Suppressor macrophage treated with lipopolysaccharide for 4 hours (primary cell): Measurements from ENCODE around the gene QPCTL.
"Not testable (repeated sequence)": the region's sequence is repeated elsewhere in the genome, so short reads cannot be mapped to it uniquely, and the experiment has no call there.

Experiments used
- DNase-seq: peaks from one replicate; pipeline ENCODE4 v3.0.0-alpha.2; 2020

Gene QPCTL

DNA sequence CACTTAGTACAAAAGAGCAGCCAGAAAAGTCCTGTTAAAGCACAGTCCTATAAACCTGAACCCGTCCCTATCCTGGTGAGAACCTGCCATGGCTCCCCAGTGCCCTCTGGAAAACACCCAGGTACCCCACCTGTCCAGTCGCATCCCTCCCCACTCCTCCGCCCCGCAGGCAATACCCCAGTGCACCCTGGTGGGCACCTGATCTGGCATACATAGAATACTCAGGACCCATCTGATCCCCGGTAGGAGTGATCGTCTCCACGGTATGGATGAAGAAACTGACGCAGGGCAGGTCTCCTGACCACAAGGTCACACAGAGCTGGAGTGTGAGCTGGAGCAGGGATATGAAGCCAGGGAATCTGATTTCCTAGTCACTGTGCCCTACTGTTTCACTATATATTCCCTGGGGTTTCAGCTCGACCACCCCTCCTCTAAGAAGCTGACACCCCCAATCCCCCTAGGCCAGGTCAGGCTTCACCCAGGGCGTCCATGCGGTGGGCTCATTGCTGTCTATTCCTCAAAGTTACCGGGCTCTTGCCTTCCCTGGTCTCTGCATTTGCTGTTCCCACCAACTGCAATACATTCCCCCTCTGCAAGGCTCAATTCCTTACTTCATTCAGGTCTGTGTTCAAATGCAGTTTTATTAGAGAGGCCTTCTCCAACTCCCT, 25.7 kb downstream of the QPCTL start:
- no peak for DNase-seq

DNA sequence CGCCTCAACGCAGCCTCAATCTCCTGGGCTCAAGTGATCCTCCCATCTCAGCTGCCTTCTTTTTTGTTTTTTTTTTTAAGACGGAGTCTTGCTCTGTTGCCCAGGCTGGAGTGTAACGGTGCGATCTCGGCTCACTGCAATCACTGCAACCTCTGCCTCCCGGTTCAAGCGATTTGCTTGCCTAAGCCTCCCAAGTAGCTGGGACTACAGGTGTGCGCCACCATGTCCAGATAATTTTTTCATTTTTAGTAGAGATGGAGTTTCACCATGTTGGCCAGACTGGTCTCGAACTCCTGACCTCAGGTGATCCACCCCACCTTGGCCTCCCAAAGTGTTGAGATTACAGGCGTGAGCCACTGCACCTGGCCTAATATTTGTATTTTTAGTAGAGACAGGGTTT, 27.6 kb downstream of the QPCTL start:
- DNase-seq, result not testable (repeated sequence)

DNA sequence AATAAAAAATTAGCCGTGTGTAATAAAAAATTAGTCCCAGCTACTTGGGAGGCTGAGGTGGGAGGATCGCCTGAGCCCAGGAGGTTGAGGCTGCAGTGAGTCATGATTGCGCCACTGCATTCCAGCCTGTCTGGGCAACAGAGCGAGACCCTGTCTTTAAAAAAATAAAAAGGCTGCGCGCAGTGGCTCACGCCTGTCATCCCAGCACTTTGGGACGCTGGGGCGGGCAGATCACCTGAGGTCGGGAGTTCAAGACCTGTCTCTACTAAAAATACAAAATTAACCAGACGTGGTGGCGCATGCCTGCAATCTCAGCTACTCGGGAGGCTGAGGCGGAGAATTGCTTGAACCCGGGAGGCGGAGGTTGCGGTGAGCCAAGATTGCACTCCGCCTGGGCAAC, 36.2 kb downstream of the QPCTL start:
- not testable (repeated sequence) for DNase-seq

DNA sequence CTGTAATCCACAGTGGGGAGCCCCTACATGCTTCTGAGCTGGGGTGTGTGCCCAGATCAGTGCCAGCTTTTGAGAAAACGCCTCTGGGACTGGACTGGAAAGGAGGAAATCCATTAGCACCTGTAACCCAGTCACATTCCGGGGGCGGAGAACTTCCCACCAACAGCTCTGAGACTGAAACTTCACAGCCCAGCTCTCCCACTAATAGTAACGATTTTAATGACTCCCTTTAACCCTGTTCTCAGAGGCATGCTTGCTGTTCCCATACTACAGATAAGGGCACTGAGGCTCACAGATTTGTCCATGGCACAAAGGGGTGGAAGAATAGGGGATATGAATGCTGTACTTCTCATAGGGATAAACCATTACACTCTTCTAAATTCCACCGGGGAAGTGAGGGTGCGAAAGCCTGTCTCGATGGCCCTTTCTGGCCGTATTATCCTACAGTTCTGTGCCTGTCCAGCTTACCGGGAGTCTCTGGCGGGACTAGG, 37.4 kb downstream of the QPCTL start:
- DNase-seq, result no peak

- DNase-seq, result peak; percentile 98
Measured at GRCh38 chr19:45730368-45731288, 38.2 kb downstream of the QPCTL start, which contains the start of gene FBXO46. TSS of gene FBXO46 (minus strand) at chr19:45730896. CDS start at chr19:45713495, 17,401 bp downstream.

GRCh38 chr19:45733160-45733810, 40.8 kb downstream of the QPCTL start, which contains the start of gene MEIOSIN:
TSS of gene MEIOSIN (plus strand) at chr19:45733439. CDS start at chr19:45735377, 1,938 bp downstream.
- DNase-seq, result no peak

DNA sequence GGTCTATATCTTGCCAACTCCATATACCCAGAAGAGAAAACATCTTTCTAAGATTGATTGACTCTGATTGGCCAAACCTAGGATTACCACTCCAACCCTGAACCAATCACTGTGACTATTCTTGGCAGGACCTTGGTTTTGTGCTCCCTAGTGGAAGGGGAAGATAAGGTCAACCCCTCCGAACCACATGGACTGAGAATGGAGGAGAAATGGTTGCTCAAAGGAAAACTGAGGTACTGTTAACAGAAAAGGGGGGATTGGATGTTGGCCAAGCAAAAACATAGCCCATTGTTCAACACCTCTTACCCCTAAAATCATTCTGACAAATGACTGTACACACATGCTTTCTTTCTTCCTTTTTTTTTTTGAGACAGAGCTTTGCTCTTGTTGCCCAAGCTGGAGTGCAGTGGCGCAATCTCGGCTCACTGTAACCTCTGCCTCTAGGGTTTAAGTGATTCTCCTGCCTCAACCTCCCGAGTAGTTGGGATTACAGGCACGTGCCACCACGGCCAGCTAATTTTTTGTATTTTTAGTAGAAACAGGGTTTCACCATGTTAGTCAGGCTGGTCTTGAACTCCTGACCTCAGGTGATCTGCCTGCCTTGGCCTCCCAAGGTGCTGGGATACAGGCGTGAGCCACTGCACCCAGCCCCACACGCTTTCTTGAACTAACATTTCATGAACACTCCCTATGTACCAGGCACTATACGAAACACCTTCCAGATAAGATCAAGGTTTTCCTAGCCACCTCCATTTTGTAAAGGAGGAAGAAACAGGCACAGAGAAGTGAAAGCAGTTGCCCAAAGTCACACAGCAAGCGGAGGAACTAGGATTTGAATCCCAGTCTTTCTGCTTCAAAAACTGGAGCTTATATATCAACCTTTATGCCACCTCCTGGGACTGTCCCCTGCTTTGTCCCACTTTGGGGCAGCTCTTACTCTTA, 47.3 kb downstream of the QPCTL start:
- DNase-seq, result peak; percentile 30

- no peak for DNase-seq
Measured at GRCh38 chr19:45742969-45743368, 50.5 kb downstream of the QPCTL start.

- no peak for DNase-seq
Measured at GRCh38 chr19:45745606-45746005, 53.1 kb downstream of the QPCTL start.

DNA sequence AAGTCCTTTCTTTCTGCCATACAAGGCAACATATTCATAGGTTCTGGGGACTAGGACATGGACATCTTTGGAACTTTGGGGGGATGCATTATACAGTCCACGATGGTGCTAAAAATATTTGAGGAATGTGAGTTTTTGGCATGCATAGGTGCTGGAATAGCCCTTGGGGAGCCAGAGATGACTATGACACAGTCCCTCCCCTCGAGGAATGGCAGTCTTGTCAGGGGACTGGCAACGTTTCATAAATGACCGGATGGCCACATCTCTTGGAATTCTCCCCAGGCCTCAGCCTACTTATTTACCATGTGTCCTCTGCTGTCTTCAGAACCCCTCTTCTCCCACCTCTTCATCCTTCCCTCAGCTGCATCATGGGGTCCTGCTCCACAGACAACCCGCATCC, 54.4 kb downstream of the QPCTL start:
- no peak for DNase-seq

DNA sequence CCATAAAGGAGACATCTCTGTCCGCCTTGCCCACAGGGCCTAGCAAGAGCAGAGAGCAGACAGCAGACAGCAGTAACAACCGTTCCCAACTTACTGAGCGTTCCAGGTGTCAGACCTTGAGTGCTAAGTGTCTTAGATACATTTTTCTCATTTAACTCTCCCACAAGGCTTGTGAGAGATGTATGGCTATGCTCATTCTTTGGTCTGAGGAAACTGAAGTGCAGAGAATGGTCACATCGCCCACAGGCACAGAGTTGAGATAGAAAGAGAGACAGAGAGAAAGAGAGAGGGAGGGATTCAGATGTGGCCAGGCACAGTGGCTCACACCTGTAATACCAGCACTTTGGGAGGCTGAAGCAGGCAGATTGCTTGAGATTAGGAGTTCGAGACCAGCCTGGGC, 55.0 kb downstream of the QPCTL start:
- no peak for DNase-seq

GRCh38 chr19:45751483-45751882, 59.0 kb downstream of the QPCTL start:
- DNase-seq, result not testable (repeated sequence)

GRCh38 chr19:45752639-45753038, 60.2 kb downstream of the QPCTL start:
- peak; percentile 11 for DNase-seq

GRCh38 chr19:45753548-45753947, 61.1 kb downstream of the QPCTL start:
- DNase-seq, result no peak
